ENCODE measurements around the gene GPSM3.

The GPSM3 gene

DNA sequence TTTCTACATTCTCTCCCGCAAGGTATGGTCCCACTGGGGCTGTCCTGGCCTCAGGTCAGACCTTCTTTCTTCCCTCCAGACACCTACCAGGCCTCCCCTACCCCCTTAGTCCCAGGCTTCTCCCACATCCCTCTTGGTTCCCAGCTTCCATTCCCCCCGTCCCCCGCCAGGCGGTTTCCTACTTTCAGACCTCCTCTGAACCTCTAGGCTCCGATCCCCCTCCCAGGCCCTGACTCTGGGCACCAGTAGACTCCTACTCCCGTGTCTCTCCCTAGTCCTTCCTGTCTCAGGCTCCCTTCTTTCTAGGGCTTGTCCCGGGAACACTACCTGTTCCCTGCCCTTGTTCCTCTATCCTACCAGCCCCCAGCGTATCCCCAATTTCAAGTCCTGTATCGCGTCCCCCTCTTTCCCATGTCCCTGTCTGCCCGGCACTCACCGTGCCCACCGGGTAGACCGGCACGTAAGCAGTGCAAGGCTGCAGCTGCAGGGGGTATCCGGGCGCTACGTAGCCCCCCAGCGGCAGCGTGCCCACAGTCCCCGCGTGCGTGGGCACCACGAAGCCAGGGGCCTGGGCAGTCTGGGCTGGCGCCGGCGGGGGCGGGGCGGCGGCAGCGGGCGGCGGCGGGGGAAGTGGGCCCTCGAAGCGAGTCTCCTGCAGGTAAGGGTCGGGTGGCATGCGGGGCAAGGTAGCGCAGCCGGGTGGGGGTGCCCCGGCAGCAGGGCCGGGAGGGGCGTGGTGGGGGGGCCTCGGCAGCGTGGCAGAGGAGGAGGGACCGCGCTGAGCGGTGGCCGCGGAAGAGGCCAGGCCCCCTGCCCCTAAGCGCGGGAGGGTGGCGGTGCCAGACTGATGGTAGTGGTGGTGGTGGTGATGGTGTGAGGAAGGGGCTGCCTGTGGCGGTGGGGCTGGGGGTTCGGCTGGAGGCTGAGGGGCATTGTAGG is 42.2 kb downstream of the GPSM3 start:
- no peak overlapping the region for H3K4me2 ChIP-seq (ENCODE audit: low read length)

DNA sequence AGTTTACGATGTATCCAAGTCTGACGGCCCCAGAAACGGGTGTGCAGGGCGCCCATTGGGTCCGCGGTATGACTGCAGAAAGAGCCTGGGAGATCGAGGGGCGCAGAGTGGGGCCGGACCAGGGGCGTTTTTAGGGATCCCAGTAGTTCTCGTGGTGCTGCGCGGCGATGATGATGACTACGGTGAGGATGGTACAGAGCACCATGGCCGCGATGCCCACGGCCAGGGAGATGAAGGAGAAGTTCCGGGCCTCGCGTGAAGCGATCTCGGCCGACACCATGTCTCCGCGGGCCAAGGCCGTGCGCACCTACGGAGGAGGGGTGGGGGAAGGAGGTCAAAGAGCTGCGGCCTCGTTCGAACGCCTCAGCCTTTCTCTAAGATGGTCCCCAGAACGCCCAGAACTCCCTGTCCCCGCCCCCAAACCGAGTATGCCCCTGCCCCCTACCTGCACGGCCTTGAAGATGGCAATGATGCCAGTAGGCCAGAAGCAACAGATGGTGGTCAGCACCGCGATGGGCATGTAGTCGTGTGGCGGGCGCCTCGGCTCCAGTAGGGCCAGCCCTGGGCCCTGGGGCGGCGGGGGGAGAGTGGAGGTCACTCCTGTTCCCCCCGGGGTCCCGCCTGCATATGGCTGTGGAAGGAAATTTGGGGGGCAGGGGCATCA is 43.2 kb downstream of the GPSM3 start:
- no peaks in the 10 kb centered on the region for H3K9me3 ChIP-seq (ENCODE audit: low read length)
- no peak overlapping the region for H3K9ac ChIP-seq (ENCODE audit: low read length)
- no peak overlapping the region for H3K4me2 ChIP-seq (ENCODE audit: low read length)
- no peaks in the 10 kb centered on the region for H3K36me3 ChIP-seq (ENCODE audit: insufficient read depth, low read length)
- no peaks in the 10 kb centered on the region for H3K9me2 ChIP-seq (ENCODE audit: low read depth, low read length)
- no peak overlapping the region for H2AFZ ChIP-seq (ENCODE audit: low read length)
- H3K4me3 ChIP-seq (ENCODE audit: low read depth, low read length, poor library complexity, severe bottlenecking): no peak overlapping the region
- peaks cover 14% of the 10 kb centered on the region for H3K4me1 ChIP-seq (ENCODE audit: insufficient read depth, low read length, severe bottlenecking)
- H3K27ac ChIP-seq (ENCODE audit: low read depth, low read length, poor library complexity, severe bottlenecking): no peak overlapping the region
- no peak for TF ChIP-seq EZH2 (IDR thresholded peaks at IDR 0.05; ENCODE audit: borderline replicate concordance, low read length)
- TF ChIP-seq, protein P1, sequence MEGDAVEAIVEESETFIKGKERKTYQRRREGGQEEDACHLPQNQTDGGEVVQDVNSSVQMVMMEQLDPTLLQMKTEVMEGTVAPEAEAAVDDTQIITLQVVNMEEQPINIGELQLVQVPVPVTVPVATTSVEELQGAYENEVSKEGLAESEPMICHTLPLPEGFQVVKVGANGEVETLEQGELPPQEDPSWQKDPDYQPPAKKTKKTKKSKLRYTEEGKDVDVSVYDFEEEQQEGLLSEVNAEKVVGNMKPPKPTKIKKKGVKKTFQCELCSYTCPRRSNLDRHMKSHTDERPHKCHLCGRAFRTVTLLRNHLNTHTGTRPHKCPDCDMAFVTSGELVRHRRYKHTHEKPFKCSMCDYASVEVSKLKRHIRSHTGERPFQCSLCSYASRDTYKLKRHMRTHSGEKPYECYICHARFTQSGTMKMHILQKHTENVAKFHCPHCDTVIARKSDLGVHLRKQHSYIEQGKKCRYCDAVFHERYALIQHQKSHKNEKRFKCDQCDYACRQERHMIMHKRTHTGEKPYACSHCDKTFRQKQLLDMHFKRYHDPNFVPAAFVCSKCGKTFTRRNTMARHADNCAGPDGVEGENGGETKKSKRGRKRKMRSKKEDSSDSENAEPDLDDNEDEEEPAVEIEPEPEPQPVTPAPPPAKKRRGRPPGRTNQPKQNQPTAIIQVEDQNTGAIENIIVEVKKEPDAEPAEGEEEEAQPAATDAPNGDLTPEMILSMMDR (IDR thresholded peaks at IDR 0.05; ENCODE audit: low read length): no peak
- 0 out of 2 replicates have a peak, but pooled peaks cover 4% of the 10 kb centered on the region for H3F3A ChIP-seq (ENCODE audit: insufficient read depth, low read length)
- H3K79me2 ChIP-seq (ENCODE audit: insufficient read depth, low read length): no peaks in the 10 kb centered on the region
- no peaks in the 10 kb centered on the region for H4K20me1 ChIP-seq (ENCODE audit: insufficient read depth, low read length)
- H3K27me3 ChIP-seq (ENCODE audit: insufficient read depth, low read length): no peaks in the 10 kb centered on the region; the same call in 1 of the 2 replicates

More for the DNA sequence above, 42.2 kb downstream of the GPSM3 start:
- Histone ChIP-seq H3K4me3 (ENCODE audit: low read depth, low read length, poor library complexity, severe bottlenecking) (no peak overlapping the region), H3K36me3 (ENCODE audit: insufficient read depth, low read length) (no peaks in the 10 kb centered on the region), H3K27me3 (ENCODE audit: insufficient read depth, low read length) (no peaks in the 10 kb centered on the region; the same call in 1 of the 2 replicates), H3K9me3 (ENCODE audit: low read length) (no peaks in the 10 kb centered on the region), H3F3A (ENCODE audit: insufficient read depth, low read length) (0 out of 2 replicates have a peak, but pooled peaks cover 4% of the 10 kb centered on the region), H3K79me2 (ENCODE audit: insufficient read depth, low read length) (no peaks in the 10 kb centered on the region), H4K20me1 (ENCODE audit: insufficient read depth, low read length) (no peaks in the 10 kb centered on the region), H3K9ac (ENCODE audit: low read length) (no peak overlapping the region), H3K4me1 (ENCODE audit: insufficient read depth, low read length, severe bottlenecking) (peaks cover 20% of the 10 kb centered on the region), H2AFZ (ENCODE audit: low read length) (no peak overlapping the region), H3K27ac (ENCODE audit: low read depth, low read length, poor library complexity, severe bottlenecking) (no peak overlapping the region), H3K9me2 (ENCODE audit: low read depth, low read length) (no peaks in the 10 kb centered on the region)
- TF ChIP-seq, protein P1 (IDR thresholded peaks at IDR 0.05; ENCODE audit: low read length): no peak
- TF ChIP-seq EZH2 (IDR thresholded peaks at IDR 0.05; ENCODE audit: borderline replicate concordance, low read length): no peak

DNA sequence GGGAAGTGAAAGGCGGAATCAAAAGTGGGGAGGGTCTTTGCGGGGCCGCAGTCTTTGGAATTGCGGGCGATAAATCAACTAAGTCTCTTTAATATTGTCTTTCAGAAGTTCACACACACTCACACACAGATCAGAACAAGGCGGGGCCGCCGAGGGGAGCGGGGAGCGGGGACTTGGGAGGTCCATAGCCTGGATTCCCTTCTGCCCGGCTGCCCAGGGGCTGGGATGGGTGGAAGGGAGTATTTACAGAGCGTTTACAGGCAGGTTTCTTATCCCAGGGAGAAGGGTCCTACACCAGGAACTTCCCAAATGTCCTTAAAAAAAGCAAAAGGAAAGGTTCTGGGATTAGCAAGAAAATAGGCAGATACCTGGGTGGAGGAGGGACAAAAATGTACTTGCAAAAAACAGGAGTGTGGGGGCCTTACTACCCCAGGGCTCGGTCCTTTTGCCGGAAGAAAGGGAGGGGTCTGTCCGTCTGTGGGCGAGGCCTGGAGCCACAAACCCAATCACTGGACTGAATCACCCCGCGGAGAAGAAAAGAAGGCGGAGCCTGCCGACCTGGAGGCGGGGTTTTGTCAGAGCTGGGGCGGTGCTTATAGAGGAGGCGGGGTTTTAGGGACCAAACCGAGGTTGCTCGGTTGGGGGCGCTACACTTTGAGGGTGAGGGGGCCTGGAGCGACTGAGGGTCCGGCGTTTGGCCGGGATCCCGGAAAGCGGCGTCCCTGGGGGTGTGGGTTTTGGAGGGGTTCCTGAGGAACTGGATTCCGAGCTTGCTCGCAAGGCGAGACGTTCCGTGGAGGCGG is 44.0 kb downstream of the GPSM3 start:
- no peaks in the 10 kb centered on the region for H3K9me3 ChIP-seq (ENCODE audit: low read length)
- no peaks in the 10 kb centered on the region for H3K79me2 ChIP-seq (ENCODE audit: insufficient read depth, low read length)
- H3K9ac ChIP-seq (ENCODE audit: low read length): no peak overlapping the region
- no peaks in the 10 kb centered on the region for H3K9me2 ChIP-seq (ENCODE audit: low read depth, low read length)
- H4K20me1 ChIP-seq (ENCODE audit: insufficient read depth, low read length): no peaks in the 10 kb centered on the region
- no peak overlapping the region for H2AFZ ChIP-seq (ENCODE audit: low read length)
- peaks cover 9% of the 10 kb centered on the region for H3K4me1 ChIP-seq (ENCODE audit: insufficient read depth, low read length, severe bottlenecking)
- 0 out of 2 replicates have a peak, but pooled peaks cover 4% of the 10 kb centered on the region for H3F3A ChIP-seq (ENCODE audit: insufficient read depth, low read length)
- H3K4me2 ChIP-seq (ENCODE audit: low read length): no peak overlapping the region
- TF ChIP-seq EZH2 (IDR thresholded peaks at IDR 0.05; ENCODE audit: borderline replicate concordance, low read length): no peak
- TF ChIP-seq, protein P1 (IDR thresholded peaks at IDR 0.05; ENCODE audit: low read length): no peak
- no peak overlapping the region for H3K4me3 ChIP-seq (ENCODE audit: low read depth, low read length, poor library complexity, severe bottlenecking)
- no peak overlapping the region for H3K27ac ChIP-seq (ENCODE audit: low read depth, low read length, poor library complexity, severe bottlenecking)
- H3K27me3 ChIP-seq (ENCODE audit: insufficient read depth, low read length): no peaks in the 10 kb centered on the region; the same call in 1 of the 2 replicates
- H3K36me3 ChIP-seq (ENCODE audit: insufficient read depth, low read length): no peaks in the 10 kb centered on the region

All from OCI-LY1 (cell line).